ENCODE data around the gene SLC7A1.

- TF ChIP-seq CTCF (IDR thresholded peaks at IDR 0.05) (no peak), POLR2AphosphoS5 (IDR thresholded peaks at IDR 0.05) (no peak), POLR2A (IDR thresholded peaks at IDR 0.05) (no peak)
Observed at GRCh38 chr13:29541400-29541799, 54.1 kb downstream of the SLC7A1 start.
